HepG2 (cell line): Measurements from ENCODE around the gene WDR76. TPM values are rescaled to one million over a fixed set of nuclear protein-coding genes. Genes with fewer than 3 reads are reported as not detected.

Experiments
- ATAC-seq: fragments of 200-7000 bp; cut with Tn5 transposase; 3 replicates; pipeline ENCODE4 v1.9.1; 2020; ENCODE audit warnings: mild to moderate bottlenecking, moderate library complexity
- BruUV-seq: library from RNA; stranded (reverse); fragments of 400-500 nt; replicated peaks from 2 replicates; lab custom pipeline; 2021; lab: Mats Ljungman, UMichigan
- CTCF ChIA-PET: fragments of 300-600 bp; formaldehyde crosslinking; extraction: SDS; loops from one replicate; lab custom pipeline; 2021; ENCODE audit warnings: low total read pairs, inconsistent platforms, low intra/inter-chr PET ratio; lab: Yijun Ruan, JAX
- POLR2A ChIA-PET: fragments of 350-600 bp; sonication (Branson Sonifier 250); formaldehyde crosslinking; loops from one replicate; lab custom pipeline; 2020; ENCODE audit warnings: antibody characterized with exemption, inconsistent platforms; lab: Yijun Ruan, JAX
- DNase-seq: peaks from one replicate; pipeline ENCODE4 v3.0.0-alpha.2; 2015; ENCODE audit warnings: low spot score
- FAIRE-seq: peaks from 3 replicates; lab custom pipeline; 2011; peaks lifted over from hg19 to GRCh38; lab: Jason Lieb, UNC
- H2AFZ ChIP-seq: one replicate; pipeline ENCODE4 v1.6.1; 2011; ENCODE audit warnings: low read length, inconsistent platforms
- H3K27ac ChIP-seq: fragments of 300-600 bp; 3 replicates; pipeline ENCODE4 v1.8.0; 2011; ENCODE audit warnings: mixed run types, mild to moderate bottlenecking, mixed read lengths, low read length, inconsistent platforms; ENCODE audit not compliant: insufficient read depth; ENCODE audit errors: extremely low read length
- H3K27me3 ChIP-seq, 2 experiments: fragments of 200-600 bp in 1 of 2; 2 replicates in 1 of 2; 3 replicates in 1 of 2; pipeline versions ENCODE4 v1.6.0 to v1.8.0; 2011; ENCODE audit warnings: low read length in 2 of 2, mild to moderate bottlenecking in 2 of 2, moderate library complexity in 2 of 2, inconsistent platforms in 1 of 2; ENCODE audit not compliant: insufficient read depth in 2 of 2, control insufficient read depth in 1 of 2
- H3K36me3 ChIP-seq, 2 experiments: fragments of 200-600 bp in 1 of 2; replicated peaks in 1 of 2; 2 replicates in 1 of 2; 3 replicates in 1 of 2; pipeline versions ENCODE4 v1.5.1 to v1.8.0; 2011; ENCODE audit warnings: low read length in 2 of 2, inconsistent platforms in 1 of 2; ENCODE audit not compliant: insufficient read depth in 2 of 2, control insufficient read depth in 1 of 2
- H3K4me1 ChIP-seq: 2 replicates; pipeline ENCODE4 v1.5.1; 2012; ENCODE audit warnings: low read length, inconsistent platforms; ENCODE audit not compliant: insufficient read depth
- H3K4me2 ChIP-seq: 2 replicates; pipeline ENCODE4 v1.6.0; 2011; ENCODE audit warnings: low read depth, low read length, inconsistent platforms
- H3K4me3 ChIP-seq, 3 experiments: fragments of 200-600 bp in 1 of 3; sonication (generic), shearing (Covaris generic) in 1 of 3; replicated peaks in 1 of 3; 2 replicates each; pipeline ENCODE4 v1.5.1; 2011 to 2016; ENCODE audit warnings: low read length in 3 of 3, inconsistent platforms in 2 of 3, low read depth in 2 of 3, mild to moderate bottlenecking in 2 of 3, control low read depth in 1 of 3, mixed read lengths in 1 of 3; ENCODE audit not compliant: insufficient read depth in 1 of 3
- H3K79me2 ChIP-seq: one replicate; pipeline ENCODE4 v1.6.1; 2011; ENCODE audit warnings: low read length, inconsistent platforms; ENCODE audit not compliant: insufficient read depth
- H3K9ac ChIP-seq: 2 replicates; pipeline ENCODE4 v1.6.0; 2011; ENCODE audit warnings: mild to moderate bottlenecking, low read depth, low read length, inconsistent platforms; ENCODE audit not compliant: insufficient read depth
- H3K9me3 ChIP-seq: 2 replicates; pipeline ENCODE4 v1.5.1; 2012; ENCODE audit warnings: mild to moderate bottlenecking, low read length
- H4K20me1 ChIP-seq: 2 replicates; pipeline ENCODE4 v1.6.0; 2011; ENCODE audit warnings: inconsistent platforms, mild to moderate bottlenecking, low read length, moderate library complexity; ENCODE audit not compliant: insufficient read depth
- ASH2L ChIP-seq: fragments of 300-600, 200-600 bp; sonication (generic); IDR thresholded peaks from 2 replicates; pipeline ENCODE4 v1.7.0; 2017; ENCODE audit warnings: low read depth, mild to moderate bottlenecking, moderate library complexity, mixed read lengths, low read length; ENCODE audit not compliant: insufficient read length
- DRAP1 ChIP-seq: IDR thresholded peaks from 2 replicates; pipeline ENCODE4 v1.6.1; 2016; ENCODE audit warnings: missing genetic modification reagents, missing compliant biosample characterization
- FIP1L1 ChIP-seq: fragments of 200-400 bp; formaldehyde crosslinking; IDR thresholded peaks from 2 replicates; pipeline ENCODE4 v1.6.1; 2018; ENCODE audit warnings: low read depth, mild to moderate bottlenecking, low read length, moderate library complexity, borderline replicate concordance; ENCODE audit not compliant: insufficient read depth
- GTF3A ChIP-seq: sonication (generic); formaldehyde crosslinking; conservative IDR thresholded peaks from 2 replicates; pipeline ENCODE4 v1.4.0; 2020; ENCODE audit warnings: mild to moderate bottlenecking, missing genetic modification reagents
- HDAC2 ChIP-seq: sonication (generic); formaldehyde crosslinking; IDR thresholded peaks from 2 replicates; pipeline ENCODE4 v1.4.0; 2020; ENCODE audit warnings: missing genetic modification reagents
- KDM5B ChIP-seq: sonication (generic); formaldehyde crosslinking; IDR thresholded peaks from 2 replicates; pipeline ENCODE4 v1.4.0; 2020; ENCODE audit warnings: missing genetic modification reagents, mild to moderate bottlenecking, borderline replicate concordance
- MAFF ChIP-seq: IDR thresholded peaks from 2 replicates; pipeline ENCODE4 v1.6.1; 2011; ENCODE audit warnings: low read depth, low read length, improper control_type of control experiment
- MAZ ChIP-seq, 2 experiments: sonication (generic) in 1 of 2; formaldehyde crosslinking in 1 of 2; IDR thresholded peaks; 2 replicates each; pipeline versions ENCODE4 v1.5.0 to v1.6.1; 2012 to 2020; ENCODE audit warnings: low read depth in 2 of 2, mild to moderate bottlenecking in 2 of 2, borderline replicate concordance in 1 of 2, improper control_type of control experiment in 1 of 2, low read length in 1 of 2, missing genetic modification reagents in 1 of 2, moderate library complexity in 1 of 2
- NFATC3 ChIP-seq: sonication (generic); formaldehyde crosslinking; IDR thresholded peaks from 2 replicates; pipeline ENCODE4 v1.5.1; 2020; ENCODE audit warnings: mild to moderate bottlenecking, missing genetic modification reagents
- NR2F2 ChIP-seq: IDR thresholded peaks from 2 replicates; pipeline ENCODE4 v1.6.1; 2012; ENCODE audit warnings: low read depth, inconsistent platforms, borderline replicate concordance
- SRSF4 ChIP-seq: fragments of 200-400 bp; formaldehyde crosslinking; IDR thresholded peaks from one replicate; pipeline ENCODE4 v1.6.1; 2018; ENCODE audit warnings: mild to moderate bottlenecking, low read depth, low read length, moderate library complexity; ENCODE audit not compliant: poor library complexity, severe bottlenecking
- ZBTB10 ChIP-seq: sonication (generic); formaldehyde crosslinking; IDR thresholded peaks from 2 replicates; pipeline ENCODE4 v1.4.0; 2020; ENCODE audit warnings: missing genetic modification reagents, borderline replicate concordance
- ZBTB42 ChIP-seq: sonication (generic); formaldehyde crosslinking; IDR thresholded peaks from 2 replicates; pipeline ENCODE4 v1.5.0; 2020; ENCODE audit warnings: mild to moderate bottlenecking, missing genetic modification reagents
- ZBTB8A ChIP-seq: sonication (generic); formaldehyde crosslinking; IDR thresholded peaks from 2 replicates; pipeline ENCODE4 v1.4.0; 2020; ENCODE audit warnings: mild to moderate bottlenecking, low read depth, missing genetic modification reagents, borderline replicate concordance
- ZFP36L2 ChIP-seq: sonication (generic); formaldehyde crosslinking; IDR thresholded peaks from 2 replicates; pipeline ENCODE4 v1.4.0; 2020; ENCODE audit warnings: missing genetic modification reagents
- ZNF12 ChIP-seq: sonication (generic); formaldehyde crosslinking; IDR thresholded peaks from 2 replicates; pipeline ENCODE4 v1.5.0; 2020; ENCODE audit warnings: missing genetic modification reagents
- ZNF234 ChIP-seq: sonication (generic); formaldehyde crosslinking; conservative IDR thresholded peaks from 2 replicates; pipeline ENCODE4 v1.5.1; 2020; ENCODE audit warnings: mild to moderate bottlenecking, missing genetic modification reagents
- ZNF253 ChIP-seq: sonication (generic); formaldehyde crosslinking; IDR thresholded peaks from 2 replicates; pipeline ENCODE4 v1.8.0; 2022; ENCODE audit warnings: mild to moderate bottlenecking, missing genetic modification reagents, borderline replicate concordance
- ZNF781 ChIP-seq: sonication (generic); formaldehyde crosslinking; IDR thresholded peaks from 2 replicates; pipeline ENCODE4 v1.5.1; 2020; ENCODE audit warnings: borderline replicate concordance, mild to moderate bottlenecking, missing genetic modification reagents; ENCODE audit errors: not compliant biosample characterization
- WGBS: methylation state at CpG from one replicate; pipeline ENCODE4 v1.1.6; 2017; ENCODE audit warnings: low lambda C conversion rate; 5-methylcytosine and 5-hydroxymethylcytosine counted together
- in situ Hi-C: cut with HindIII; loops from 2 replicates; pipeline ENCODE4 v1.10.0; 2017; ENCODE audit warnings: low pct_unique_long_range_greater_than_20kb; ENCODE audit not compliant: extremely low pct_ligation_motif_present
- intact Hi-C: fragments of 100-400 bp; cut with micrococcal nuclease; formaldehyde crosslinking; loops from one replicate; pipeline ENCODE4 v1.10.0; 2022; ENCODE audit not compliant: unreplicated experiment
- polyA plus RNA-seq, 8 experiments: library from polyadenylated mRNA; depleted of rRNA in 3 of 8; stranded (reverse) in 7 of 8; unstranded in 1 of 8; fragments of >200 nt; fragmentation: Illumina TruSeq in 4 of 8; extraction: Trizol in 4 of 8; gene quantifications; 2 replicates each; pipeline versions ENCODE4 v1.2.1 to v1.2.3, GENCODE V29; 2011 to 2016; ENCODE audit warnings: low read depth in 4 of 8, missing spikeins in 1 of 8, mixed read lengths in 1 of 8; ENCODE audit not compliant: insufficient read depth in 1 of 8
- total RNA-seq, 5 experiments: library from RNA; depleted of rRNA; stranded (reverse); fragments of >200 nt; fragmentation: Illumina TruSeq; extraction: Trizol; gene quantifications; 2 replicates each; pipeline ENCODE4 v1.2.3, GENCODE V29; 2016; ENCODE audit warnings: low read depth in 1 of 5

WDR76 gene
- total and polyA plus RNA-seq, 2 of the 13 experiments (the other 11 are each of a cell fraction or from before 2014, with no cell fraction given) = 1.1 to 9.7 TPM

- Histone ChIP-seq H3K4me1 (peaks cover 15% of the 10 kb centered on the region), H3K27me3 (no peaks in the 10 kb centered on the region), H3K9me3 (no peaks in the 10 kb centered on the region), H3K4me3 (peak overlapping the region; percentile 65 to 97 (median 78)), H3K4me2 (peak overlapping the region; percentile 99), H3K27ac (peak overlapping the region; percentile 86), H3K79me2 (no peaks in the 10 kb centered on the region), H3K36me3 (peaks cover 2 to 12% of the 10 kb centered on the region in 2 experiments; a peak in 1 of 5 replicates), H2AFZ (peak overlapping the region; percentile 98), H3K9ac (peak overlapping the region; percentile 75), H4K20me1 (no peaks in the 10 kb centered on the region)
- FAIRE-seq (no peak), DNase-seq (peak; percentile 58), ATAC-seq (peak; percentile 67)
- TSS peak; percentile 58 for BruUV-seq
- intact Hi-C loops (loop anchor here (1.0 kb wide), 1 partner anchor 8 kb away; no protein-coding TSS in a partner anchor), in situ Hi-C loops (loop anchor here (10.0 kb wide), 1 partner anchor 263 kb away; the partner anchor contains the start of gene MAP1A)
- WGBS = 0% methylated on average over 3 of the region's 31 CpGs
- ChIA-PET POLR2A (interaction anchor here (1.0 to 4.0 kb wide), 7 partner anchors 12 to 407 kb away, joined by 3 to 34 read pairs (median 8); partner anchors contain the start of genes HYPK, MFAP1, PDIA3 and SERINC4), CTCF (no interaction called here)
- TF ChIP-seq NR2F2 (no peak), ZNF781 (CRISPR knock-in tag) (peak; percentile 79), NFATC3 (CRISPR knock-in tag) (peak; percentile 83; the same call in 1 of the 2 replicates), MAFF (no peak), ZBTB8A (CRISPR knock-in tag) (no peak), DRAP1 (CRISPR knock-in tag) (0 out of 2 replicates have a peak, but pooled peaks have one; percentile 22), ZNF253 (CRISPR knock-in tag) (no peak), ZBTB42 (CRISPR knock-in tag) (no peak), ZNF12 (CRISPR knock-in tag) (peak; percentile 39; the same call in 1 of the 2 replicates), ASH2L (peak; percentile 64), GTF3A (CRISPR knock-in tag) (0 out of 2 replicates have a peak, but pooled peaks have one; percentile 63), HDAC2 (peak; percentile 39; the same call in 1 of the 2 replicates), MAZ (IDR thresholded peaks at IDR 0.05; ENCODE audit: borderline replicate concordance, low read depth, low read length) (peak; percentile 4; the same call in 1 of the 2 replicates), MAZ (CRISPR knock-in tag; IDR thresholded peaks at IDR 0.05; ENCODE audit: low read depth) (no peak), KDM5B (peak; percentile 70; the same call in 1 of the 2 replicates), FIP1L1 (no peak), ZFP36L2 (no peak), ZNF234 (0 out of 2 replicates have a peak, but pooled peaks have one; percentile 42), SRSF4 (no peak), ZBTB10 (CRISPR knock-in tag) (no peak; the same call in 1 of the 2 replicates)
Measured at GRCh38 chr15:43777267-43777914, 49.4 kb upstream of the WDR76 start.
